ENCODE data around the gene PALS1.

DNA sequence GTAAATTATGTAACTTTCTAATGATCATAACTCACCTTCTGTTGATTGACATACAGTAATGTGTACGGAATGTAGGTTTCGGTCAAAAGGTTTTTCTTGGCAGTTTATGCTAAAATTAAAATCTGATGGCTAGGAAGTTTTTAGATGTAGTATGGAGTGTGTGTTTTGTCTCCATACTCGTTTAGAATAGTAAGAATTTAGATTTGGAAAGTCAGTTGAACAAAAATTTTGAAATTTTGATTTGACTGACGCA lies 859 bp downstream of the PALS1 start:
- TF ChIP-seq, protein P1, sequence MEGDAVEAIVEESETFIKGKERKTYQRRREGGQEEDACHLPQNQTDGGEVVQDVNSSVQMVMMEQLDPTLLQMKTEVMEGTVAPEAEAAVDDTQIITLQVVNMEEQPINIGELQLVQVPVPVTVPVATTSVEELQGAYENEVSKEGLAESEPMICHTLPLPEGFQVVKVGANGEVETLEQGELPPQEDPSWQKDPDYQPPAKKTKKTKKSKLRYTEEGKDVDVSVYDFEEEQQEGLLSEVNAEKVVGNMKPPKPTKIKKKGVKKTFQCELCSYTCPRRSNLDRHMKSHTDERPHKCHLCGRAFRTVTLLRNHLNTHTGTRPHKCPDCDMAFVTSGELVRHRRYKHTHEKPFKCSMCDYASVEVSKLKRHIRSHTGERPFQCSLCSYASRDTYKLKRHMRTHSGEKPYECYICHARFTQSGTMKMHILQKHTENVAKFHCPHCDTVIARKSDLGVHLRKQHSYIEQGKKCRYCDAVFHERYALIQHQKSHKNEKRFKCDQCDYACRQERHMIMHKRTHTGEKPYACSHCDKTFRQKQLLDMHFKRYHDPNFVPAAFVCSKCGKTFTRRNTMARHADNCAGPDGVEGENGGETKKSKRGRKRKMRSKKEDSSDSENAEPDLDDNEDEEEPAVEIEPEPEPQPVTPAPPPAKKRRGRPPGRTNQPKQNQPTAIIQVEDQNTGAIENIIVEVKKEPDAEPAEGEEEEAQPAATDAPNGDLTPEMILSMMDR (IDR thresholded peaks at IDR 0.05), result no peak
- TF ChIP-seq POLR2A (IDR thresholded peaks at IDR 0.05), result no peak
